HG03095 (cell line): ENCODE measurements around the gene ACTL6A.
A peak's percentile ranks its signal among the peaks of the same experiment; 100 is the strongest.

Experiments
- ATAC-seq: cut with Tn5 transposase; IDR thresholded peaks from one replicate; pipeline ENCODE4 v1.9.1; 2021; ENCODE audit warnings: moderate library complexity; ENCODE audit not compliant: unreplicated experiment

The ACTL6A gene

DNA sequence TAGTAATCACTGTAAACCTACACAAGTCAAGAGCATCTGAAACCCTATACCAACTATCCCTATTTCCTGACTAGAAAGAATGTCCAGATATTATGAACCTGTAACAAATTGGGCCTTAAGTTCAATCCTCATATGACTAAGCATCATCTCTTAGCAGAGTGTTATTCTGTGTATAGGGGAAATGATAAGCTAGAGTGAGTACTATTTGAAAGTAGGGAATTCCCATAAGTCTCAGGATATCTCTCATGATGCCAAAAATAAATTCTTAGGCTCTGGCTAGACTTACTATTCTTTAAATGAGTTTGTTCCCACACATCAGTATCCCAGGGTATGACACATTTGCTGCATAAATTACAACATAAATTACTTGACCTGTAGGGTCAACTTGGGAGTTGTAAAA is 26.4 kb downstream of the ACTL6A start:
- no peak for ATAC-seq

GRCh38 chr3:179590669-179591068 is 27.9 kb downstream of the ACTL6A start:
- ATAC-seq = no peak

- ATAC-seq = no peak
Measured at GRCh38 chr3:179591313-179591712, 28.6 kb downstream of the ACTL6A start.

GRCh38 chr3:179599531-179599930 is 36.8 kb downstream of the ACTL6A start:
- no peak for ATAC-seq

DNA sequence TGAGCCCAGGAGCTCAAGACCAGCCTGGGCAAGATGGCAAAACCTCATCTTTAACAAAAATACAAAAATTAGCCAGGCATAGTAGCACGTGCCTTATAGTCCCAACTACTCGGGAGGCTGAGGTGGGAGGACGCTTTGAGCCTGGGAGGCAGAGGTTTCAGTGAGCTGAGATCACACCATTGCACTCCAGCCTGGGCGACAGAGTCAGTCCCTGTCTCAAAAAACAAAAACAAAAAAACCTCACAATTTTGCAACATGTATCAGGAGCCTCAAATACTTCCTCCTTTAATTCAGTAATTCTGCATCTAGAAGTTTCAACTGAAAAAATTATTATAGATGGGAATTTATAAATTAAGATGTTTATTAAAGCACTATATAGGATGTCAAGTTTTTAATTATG is 40.6 kb downstream of the ACTL6A start:
- ATAC-seq = no peak

GRCh38 chr3:179603831-179604230 is 41.1 kb downstream of the ACTL6A start:
- ATAC-seq = no peak

GRCh38 chr3:179604321-179605078 is 41.8 kb downstream of the ACTL6A start, which contains the start of the genes MRPL47 and NDUFB5:
MRPL47 (minus strand) TSS chr3:179604638; CDS start chr3:179604624, 14 bp downstream.
NDUFB5 (plus strand) TSS chr3:179604794; CDS start chr3:179604816, 22 bp downstream.
- ATAC-seq = peak; percentile 97

- no peak for ATAC-seq
Measured at GRCh38 chr3:179606534-179607085, 43.9 kb downstream of the ACTL6A start.

GRCh38 chr3:179608931-179609720 is 46.4 kb downstream of the ACTL6A start:
- ATAC-seq = peak; percentile 48

DNA sequence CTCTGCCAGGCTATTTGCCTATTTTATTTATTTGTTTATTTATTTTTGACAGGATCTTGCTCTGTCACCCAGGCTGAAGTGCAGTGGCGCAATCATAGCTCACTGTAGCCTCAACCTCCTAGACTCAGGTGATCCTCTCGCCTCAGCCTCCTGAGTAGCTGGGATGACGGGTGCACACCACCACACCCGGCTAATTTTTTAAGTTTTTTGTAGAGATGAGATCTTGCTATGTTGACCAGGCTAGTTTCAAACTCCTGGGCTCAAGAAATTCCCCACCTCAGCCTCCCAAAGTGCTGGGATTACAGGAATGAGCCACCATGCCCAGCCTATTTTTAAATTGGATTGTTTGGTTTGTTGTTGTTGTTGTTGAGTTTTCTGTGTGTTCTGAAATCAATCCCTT is 47.3 kb downstream of the ACTL6A start:
- ATAC-seq = no peak

DNA sequence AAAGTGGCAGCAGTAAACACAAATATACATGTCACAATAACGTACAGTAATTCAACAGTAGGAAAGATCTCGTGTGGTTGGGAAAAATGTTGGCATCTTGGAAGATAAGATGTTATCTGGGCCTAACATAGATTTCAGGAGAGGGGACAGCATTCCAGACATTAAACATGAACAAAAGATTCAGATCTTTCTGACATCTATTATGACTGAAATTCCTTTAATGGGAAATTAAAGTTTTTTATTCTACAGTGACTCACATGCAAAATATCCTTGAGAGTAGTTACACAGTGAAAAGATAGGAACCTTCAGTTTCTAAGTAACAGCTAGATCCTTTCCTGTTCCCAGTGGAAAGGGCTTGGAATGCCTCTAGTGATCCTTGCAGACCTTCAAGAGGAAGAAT is 51.1 kb downstream of the ACTL6A start:
- no peak for ATAC-seq

DNA sequence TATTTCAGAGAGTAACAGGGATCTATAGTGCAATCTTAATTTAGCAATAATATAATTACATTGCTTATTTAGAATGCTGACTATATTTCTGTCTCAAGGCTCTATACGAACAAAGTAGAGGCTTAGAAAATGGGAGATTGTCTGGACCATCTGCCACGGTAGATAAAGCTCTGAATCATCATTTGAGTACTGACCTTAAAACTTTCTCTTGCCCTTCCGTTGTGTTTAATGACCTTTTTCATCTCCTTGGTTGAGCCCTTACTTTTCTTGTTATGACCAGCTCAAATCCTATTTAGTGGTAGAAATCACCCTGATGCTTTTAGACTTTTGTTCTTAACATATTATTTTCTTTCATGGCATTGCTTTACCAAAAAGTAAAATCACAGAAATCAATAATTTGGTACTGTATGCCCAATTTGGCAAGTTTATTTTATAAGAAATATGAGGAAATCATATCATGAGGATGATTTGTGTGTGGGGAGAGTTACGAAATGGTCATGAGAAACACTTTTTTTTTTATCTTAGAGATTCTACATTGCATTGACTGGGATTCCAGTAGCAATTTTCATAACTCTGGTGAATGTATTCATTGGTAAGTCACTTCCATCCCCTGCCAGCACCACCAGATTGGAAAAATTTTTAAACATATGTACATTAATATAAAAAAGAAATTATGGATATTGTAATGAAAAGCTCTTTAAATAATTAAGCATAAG is 52.9 kb downstream of the ACTL6A start:
- no peak for ATAC-seq

- no peak for ATAC-seq
Measured at GRCh38 chr3:179622023-179622422, 59.3 kb downstream of the ACTL6A start.

DNA sequence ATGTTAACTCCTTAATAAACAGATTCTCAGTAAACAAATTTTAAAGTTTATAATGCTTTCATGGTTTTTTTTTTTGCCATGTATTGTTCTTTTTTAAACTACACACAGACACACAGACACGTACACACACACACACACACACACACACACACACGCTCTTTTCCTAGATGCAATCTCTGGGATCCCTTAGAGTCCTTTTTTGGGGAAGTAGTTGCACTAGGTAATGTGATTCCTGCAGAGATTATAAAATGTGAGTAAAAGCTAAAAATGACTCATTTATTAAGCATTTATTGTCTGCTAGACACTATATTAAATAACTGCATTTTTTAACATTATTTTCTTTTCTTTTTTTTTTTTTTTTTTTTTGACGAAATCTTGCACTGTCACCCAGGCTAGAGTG is 61.7 kb downstream of the ACTL6A start:
- ATAC-seq = no peak

DNA sequence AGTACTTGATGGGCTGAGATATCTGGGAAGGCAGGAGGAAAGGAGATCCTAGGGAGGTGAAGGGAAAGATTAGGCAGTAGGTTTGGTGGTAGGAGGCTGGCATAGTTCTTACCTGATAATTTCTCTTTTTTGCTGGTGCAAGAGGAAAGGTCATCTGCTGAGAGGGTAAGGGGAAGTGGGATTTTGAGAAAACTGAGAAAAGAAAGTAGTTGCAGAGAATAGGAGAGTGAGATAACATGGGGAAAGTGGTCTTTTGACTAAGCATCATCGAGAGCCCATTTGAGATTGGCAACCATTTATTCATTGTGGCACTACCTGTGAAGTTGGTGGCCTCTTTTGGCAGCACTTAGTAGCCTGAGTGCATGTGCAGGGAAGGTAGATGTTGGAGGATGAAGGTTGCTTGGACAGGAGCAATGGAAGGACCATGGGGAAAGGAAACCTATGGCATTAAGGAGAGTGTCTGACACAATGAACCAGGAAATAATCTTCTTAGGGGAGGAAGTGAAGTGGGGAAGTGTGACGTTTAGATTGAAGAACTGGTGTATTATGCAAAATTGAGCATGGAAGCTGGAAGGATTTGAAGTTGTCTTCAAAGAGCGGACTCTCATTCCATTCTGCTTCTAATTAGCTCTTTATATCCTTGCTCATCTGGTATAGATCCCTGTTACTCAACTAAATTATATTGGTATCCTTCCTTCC is 68.2 kb downstream of the ACTL6A start:
- ATAC-seq = no peak
